Measurements from ENCODE around the gene CHST9. TPM values are rescaled to one million over a fixed set of nuclear protein-coding genes. Genes with fewer than 3 reads are reported as not detected.
A peak's percentile ranks its signal among the peaks of the same experiment; 100 is the strongest.

Gene CHST9
- total and polyA plus RNA-seq, 10 of the 15 experiments (the other 5 are each of a cell fraction or from before 2014, with no cell fraction given), result 0.34 TPM; not detected in 9

DNA sequence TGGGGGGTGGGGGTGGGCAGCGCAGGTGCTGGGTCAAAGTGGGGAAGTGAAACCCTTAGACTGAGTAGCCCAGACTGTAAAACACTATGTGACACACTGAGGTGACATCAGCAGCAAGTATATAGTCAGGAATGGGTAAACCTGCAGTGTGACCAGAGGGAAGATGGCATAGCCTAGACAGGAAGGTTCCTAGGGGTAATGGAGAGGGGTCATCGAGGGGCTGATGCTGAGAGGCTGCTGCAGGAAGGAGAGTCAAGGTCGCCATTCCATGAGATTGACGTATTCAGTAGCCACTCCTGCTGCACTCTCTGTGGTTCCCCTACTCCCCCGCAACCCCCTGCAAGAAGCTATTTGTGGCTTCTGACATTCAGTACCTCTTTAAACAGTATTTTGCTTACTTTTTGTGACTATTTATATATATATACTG is 111.7 kb downstream of the CHST9 start (continued):
- TF ChIP-seq HDAC6 (IDR thresholded peaks at IDR 0.05; ENCODE audit: unreplicated experiment) (no peak), IRF4 (IDR thresholded peaks at IDR 0.05; ENCODE audit: low read depth, low read length) (peak; percentile 45; the same call in 1 of the 2 replicates), ATF7 (IDR thresholded peaks at IDR 0.05; ENCODE audit: low read depth) (peak; percentile 66), CREB1 (IDR thresholded peaks at IDR 0.05; ENCODE audit: low read depth) (peak; percentile 67), BHLHE40 (IDR thresholded peaks at IDR 0.05; ENCODE audit: borderline replicate concordance in 1 of 2, low read depth in 2 of 2, low read length in 1 of 2) (peak in 1 of 2 experiments; percentile 34; a peak in 1 of 4 replicates), POLR2AphosphoS5 (IDR thresholded peaks at IDR 0.05; ENCODE audit: low read length) (no peak), SIN3A (IDR thresholded peaks at IDR 0.05; ENCODE audit: low read depth, low read length) (no peak), BACH1 (IDR thresholded peaks at IDR 0.05; ENCODE audit: borderline replicate concordance) (no peak), STAT1 (conservative IDR thresholded peaks at IDR 0.05) (no peak), RUNX3 (IDR thresholded peaks at IDR 0.05; ENCODE audit: low read length) (peak; percentile 67)
- TF ChIP-seq, protein P1, sequence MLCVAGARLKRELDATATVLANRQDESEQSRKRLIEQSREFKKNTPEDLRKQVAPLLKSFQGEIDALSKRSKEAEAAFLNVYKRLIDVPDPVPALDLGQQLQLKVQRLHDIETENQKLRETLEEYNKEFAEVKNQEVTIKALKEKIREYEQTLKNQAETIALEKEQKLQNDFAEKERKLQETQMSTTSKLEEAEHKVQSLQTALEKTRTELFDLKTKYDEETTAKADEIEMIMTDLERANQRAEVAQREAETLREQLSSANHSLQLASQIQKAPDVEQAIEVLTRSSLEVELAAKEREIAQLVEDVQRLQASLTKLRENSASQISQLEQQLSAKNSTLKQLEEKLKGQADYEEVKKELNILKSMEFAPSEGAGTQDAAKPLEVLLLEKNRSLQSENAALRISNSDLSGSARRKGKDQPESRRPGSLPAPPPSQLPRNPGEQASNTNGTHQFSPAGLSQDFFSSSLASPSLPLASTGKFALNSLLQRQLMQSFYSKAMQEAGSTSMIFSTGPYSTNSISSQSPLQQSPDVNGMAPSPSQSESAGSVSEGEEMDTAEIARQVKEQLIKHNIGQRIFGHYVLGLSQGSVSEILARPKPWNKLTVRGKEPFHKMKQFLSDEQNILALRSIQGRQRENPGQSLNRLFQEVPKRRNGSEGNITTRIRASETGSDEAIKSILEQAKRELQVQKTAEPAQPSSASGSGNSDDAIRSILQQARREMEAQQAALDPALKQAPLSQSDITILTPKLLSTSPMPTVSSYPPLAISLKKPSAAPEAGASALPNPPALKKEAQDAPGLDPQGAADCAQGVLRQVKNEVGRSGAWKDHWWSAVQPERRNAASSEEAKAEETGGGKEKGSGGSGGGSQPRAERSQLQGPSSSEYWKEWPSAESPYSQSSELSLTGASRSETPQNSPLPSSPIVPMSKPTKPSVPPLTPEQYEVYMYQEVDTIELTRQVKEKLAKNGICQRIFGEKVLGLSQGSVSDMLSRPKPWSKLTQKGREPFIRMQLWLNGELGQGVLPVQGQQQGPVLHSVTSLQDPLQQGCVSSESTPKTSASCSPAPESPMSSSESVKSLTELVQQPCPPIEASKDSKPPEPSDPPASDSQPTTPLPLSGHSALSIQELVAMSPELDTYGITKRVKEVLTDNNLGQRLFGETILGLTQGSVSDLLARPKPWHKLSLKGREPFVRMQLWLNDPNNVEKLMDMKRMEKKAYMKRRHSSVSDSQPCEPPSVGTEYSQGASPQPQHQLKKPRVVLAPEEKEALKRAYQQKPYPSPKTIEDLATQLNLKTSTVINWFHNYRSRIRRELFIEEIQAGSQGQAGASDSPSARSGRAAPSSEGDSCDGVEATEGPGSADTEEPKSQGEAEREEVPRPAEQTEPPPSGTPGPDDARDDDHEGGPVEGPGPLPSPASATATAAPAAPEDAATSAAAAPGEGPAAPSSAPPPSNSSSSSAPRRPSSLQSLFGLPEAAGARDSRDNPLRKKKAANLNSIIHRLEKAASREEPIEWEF (IDR thresholded peaks at IDR 0.05; ENCODE audit: insufficient replicate concordance, low read depth, low read length), result no peak
- TF ChIP-seq, protein P2, sequence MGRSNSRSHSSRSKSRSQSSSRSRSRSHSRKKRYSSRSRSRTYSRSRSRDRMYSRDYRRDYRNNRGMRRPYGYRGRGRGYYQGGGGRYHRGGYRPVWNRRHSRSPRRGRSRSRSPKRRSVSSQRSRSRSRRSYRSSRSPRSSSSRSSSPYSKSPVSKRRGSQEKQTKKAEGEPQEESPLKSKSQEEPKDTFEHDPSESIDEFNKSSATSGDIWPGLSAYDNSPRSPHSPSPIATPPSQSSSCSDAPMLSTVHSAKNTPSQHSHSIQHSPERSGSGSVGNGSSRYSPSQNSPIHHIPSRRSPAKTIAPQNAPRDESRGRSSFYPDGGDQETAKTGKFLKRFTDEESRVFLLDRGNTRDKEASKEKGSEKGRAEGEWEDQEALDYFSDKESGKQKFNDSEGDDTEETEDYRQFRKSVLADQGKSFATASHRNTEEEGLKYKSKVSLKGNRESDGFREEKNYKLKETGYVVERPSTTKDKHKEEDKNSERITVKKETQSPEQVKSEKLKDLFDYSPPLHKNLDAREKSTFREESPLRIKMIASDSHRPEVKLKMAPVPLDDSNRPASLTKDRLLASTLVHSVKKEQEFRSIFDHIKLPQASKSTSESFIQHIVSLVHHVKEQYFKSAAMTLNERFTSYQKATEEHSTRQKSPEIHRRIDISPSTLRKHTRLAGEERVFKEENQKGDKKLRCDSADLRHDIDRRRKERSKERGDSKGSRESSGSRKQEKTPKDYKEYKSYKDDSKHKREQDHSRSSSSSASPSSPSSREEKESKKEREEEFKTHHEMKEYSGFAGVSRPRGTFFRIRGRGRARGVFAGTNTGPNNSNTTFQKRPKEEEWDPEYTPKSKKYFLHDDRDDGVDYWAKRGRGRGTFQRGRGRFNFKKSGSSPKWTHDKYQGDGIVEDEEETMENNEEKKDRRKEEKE (IDR thresholded peaks at IDR 0.05), result no peak
- TF ChIP-seq, protein P3, sequence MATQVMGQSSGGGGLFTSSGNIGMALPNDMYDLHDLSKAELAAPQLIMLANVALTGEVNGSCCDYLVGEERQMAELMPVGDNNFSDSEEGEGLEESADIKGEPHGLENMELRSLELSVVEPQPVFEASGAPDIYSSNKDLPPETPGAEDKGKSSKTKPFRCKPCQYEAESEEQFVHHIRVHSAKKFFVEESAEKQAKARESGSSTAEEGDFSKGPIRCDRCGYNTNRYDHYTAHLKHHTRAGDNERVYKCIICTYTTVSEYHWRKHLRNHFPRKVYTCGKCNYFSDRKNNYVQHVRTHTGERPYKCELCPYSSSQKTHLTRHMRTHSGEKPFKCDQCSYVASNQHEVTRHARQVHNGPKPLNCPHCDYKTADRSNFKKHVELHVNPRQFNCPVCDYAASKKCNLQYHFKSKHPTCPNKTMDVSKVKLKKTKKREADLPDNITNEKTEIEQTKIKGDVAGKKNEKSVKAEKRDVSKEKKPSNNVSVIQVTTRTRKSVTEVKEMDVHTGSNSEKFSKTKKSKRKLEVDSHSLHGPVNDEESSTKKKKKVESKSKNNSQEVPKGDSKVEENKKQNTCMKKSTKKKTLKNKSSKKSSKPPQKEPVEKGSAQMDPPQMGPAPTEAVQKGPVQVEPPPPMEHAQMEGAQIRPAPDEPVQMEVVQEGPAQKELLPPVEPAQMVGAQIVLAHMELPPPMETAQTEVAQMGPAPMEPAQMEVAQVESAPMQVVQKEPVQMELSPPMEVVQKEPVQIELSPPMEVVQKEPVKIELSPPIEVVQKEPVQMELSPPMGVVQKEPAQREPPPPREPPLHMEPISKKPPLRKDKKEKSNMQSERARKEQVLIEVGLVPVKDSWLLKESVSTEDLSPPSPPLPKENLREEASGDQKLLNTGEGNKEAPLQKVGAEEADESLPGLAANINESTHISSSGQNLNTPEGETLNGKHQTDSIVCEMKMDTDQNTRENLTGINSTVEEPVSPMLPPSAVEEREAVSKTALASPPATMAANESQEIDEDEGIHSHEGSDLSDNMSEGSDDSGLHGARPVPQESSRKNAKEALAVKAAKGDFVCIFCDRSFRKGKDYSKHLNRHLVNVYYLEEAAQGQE (IDR thresholded peaks at IDR 0.05; ENCODE audit: low read depth, low read length), result no peak
- TF ChIP-seq, protein P4, sequence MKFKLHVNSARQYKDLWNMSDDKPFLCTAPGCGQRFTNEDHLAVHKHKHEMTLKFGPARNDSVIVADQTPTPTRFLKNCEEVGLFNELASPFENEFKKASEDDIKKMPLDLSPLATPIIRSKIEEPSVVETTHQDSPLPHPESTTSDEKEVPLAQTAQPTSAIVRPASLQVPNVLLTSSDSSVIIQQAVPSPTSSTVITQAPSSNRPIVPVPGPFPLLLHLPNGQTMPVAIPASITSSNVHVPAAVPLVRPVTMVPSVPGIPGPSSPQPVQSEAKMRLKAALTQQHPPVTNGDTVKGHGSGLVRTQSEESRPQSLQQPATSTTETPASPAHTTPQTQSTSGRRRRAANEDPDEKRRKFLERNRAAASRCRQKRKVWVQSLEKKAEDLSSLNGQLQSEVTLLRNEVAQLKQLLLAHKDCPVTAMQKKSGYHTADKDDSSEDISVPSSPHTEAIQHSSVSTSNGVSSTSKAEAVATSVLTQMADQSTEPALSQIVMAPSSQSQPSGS (IDR thresholded peaks at IDR 0.05; ENCODE audit: low read length), result peak; percentile 56; the same call in 1 of the 2 replicates

Measured in GM12878 (cell line).